Measurements from ENCODE around the gene PTGFRN. TPM values are rescaled to one million over a fixed set of nuclear protein-coding genes. Genes with fewer than 3 reads are reported as not detected.

The PTGFRN gene
- polyA plus RNA-seq, 1 donor (not counting 4 experiments of a cell fraction or from before 2014, with no cell fraction given), result 177 TPM

DNA sequence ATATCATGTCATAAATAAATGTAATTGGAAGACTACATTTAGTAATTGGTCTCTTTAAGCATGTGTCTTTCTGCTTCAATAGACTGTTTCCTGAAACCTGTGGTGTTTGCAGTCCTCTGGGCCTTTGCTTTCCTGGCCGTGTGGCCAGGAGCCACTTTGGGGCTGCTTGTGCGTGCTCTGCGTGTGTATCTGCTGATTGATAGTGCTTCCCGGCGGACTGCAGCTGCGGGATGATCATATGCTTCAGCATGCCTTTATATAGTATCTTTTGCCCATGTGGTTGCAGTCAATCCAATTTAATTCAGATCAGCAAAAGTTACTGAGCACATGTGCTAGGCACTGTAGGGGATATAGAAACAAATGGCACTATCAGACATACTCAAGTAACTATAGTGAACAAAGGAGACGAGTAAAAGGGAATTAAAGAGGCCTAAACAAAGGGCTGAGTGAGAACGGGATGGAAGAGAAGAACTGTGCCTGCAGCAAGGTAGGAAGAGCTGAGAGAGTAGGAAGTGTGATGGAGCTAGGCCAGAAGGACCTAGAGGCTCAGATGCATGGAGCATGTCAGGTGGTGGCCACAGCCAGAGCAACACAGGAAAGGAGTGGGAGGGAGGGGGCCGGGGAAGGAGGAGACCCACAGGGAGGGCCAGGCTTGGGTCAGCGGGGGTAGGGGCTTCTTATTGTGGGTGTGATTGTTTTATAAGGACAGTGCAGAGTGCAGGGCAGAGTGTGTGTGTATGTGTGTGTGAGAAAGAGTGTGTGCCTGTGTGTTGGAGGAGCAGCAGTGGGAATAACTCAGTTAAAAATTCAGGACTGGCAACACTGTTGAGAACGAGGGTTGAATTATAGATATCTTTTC lies 123.2 kb downstream of the PTGFRN start:
- no peaks in the 10 kb centered on the region for H3K9me3 ChIP-seq (ENCODE audit: control insufficient read depth, low read depth, low read length)
- H3K4me1 ChIP-seq (ENCODE audit: control insufficient read depth, extremely low read depth, insufficient read depth, low read length), result no peaks in the 10 kb centered on the region
- dilution Hi-C loops (cut with MboI; ENCODE audit: extremely low pct_ligation_motif_present, low sequenced_read_pairs), result no loop called here
- no peaks in the 10 kb centered on the region for H4K20me1 ChIP-seq (ENCODE audit: control insufficient read depth, extremely low read depth, insufficient read depth, low read length)
- H3K4me2 ChIP-seq (ENCODE audit: control insufficient read depth, extremely low read depth, insufficient read depth, low read depth, low read length), result no peak overlapping the region
- no peak overlapping the region for H2AFZ ChIP-seq (ENCODE audit: control insufficient read depth, low read length)
- no peak for TF ChIP-seq EZH2 (IDR thresholded peaks at IDR 0.05; ENCODE audit: low read length)
- TF ChIP-seq CTCF (optimal IDR thresholded peaks at IDR 0.05 in 1 of 3, IDR thresholded peaks at IDR 0.05 in 1 of 3, conservative IDR thresholded peaks at IDR 0.05 in 1 of 3; ENCODE audit: extremely low read depth in 1 of 3, insufficient read depth in 2 of 3, low read length in 3 of 3), result no peak
- H3K36me3 ChIP-seq (ENCODE audit: control insufficient read depth in 2 of 2, extremely low read depth in 1 of 2, insufficient read depth in 2 of 2, low read length in 2 of 2), result peaks cover 6 to 7% of the 10 kb centered on the region in 2 experiments
- no peak overlapping the region for H3K4me3 ChIP-seq (ENCODE audit: control insufficient read depth in 2 of 3, extremely low read depth in 1 of 3, insufficient read depth in 2 of 3, low read depth in 1 of 3, low read length in 3 of 3)
- no peaks in the 10 kb centered on the region for H3K27me3 ChIP-seq (ENCODE audit: control insufficient read depth, extremely low read depth, insufficient read depth, low read length)
- FAIRE-seq, result no peak
- H3K9ac ChIP-seq (ENCODE audit: control insufficient read depth, extremely low read depth, insufficient read depth, low read length), result no peak overlapping the region
- no peaks in the 10 kb centered on the region for H3K9me1 ChIP-seq (ENCODE audit: control insufficient read depth, extremely low read depth, insufficient read depth, low read length)
- no peak for DNase-seq (ENCODE audit: low read depth, low spot score)
- H3K79me2 ChIP-seq (ENCODE audit: control insufficient read depth, insufficient read depth, low read length), result no peaks in the 10 kb centered on the region
- H3K27ac ChIP-seq (ENCODE audit: control insufficient read depth, insufficient read depth, low read length), result no peak overlapping the region

DNA sequence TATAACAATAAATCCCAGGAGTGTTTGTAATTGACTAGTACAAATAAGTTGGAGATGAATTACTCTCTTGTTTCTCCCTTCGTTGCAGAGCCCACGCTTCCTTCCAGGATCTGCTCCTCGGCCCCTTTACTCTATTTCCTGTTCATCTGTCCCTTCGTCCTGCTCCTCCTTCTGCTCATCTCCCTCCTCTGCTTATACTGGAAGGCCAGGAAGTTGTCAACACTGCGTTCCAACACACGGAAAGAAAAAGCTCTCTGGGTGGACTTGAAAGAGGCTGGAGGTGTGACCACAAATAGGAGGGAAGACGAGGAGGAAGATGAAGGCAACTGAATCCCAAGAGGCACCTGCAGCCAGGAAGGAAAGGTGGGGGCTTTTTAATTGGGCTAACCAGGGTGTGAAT lies 124.1 kb downstream of the PTGFRN start:
- Histone ChIP-seq H3K9ac (ENCODE audit: control insufficient read depth, extremely low read depth, insufficient read depth, low read length) (no peak overlapping the region), H3K4me2 (ENCODE audit: control insufficient read depth, extremely low read depth, insufficient read depth, low read depth, low read length) (no peak overlapping the region), H2AFZ (ENCODE audit: control insufficient read depth, low read length) (no peak overlapping the region), H3K27ac (ENCODE audit: control insufficient read depth, insufficient read depth, low read length) (no peak overlapping the region), H3K79me2 (ENCODE audit: control insufficient read depth, insufficient read depth, low read length) (no peaks in the 10 kb centered on the region), H3K4me1 (ENCODE audit: control insufficient read depth, extremely low read depth, insufficient read depth, low read length) (no peaks in the 10 kb centered on the region), H3K9me1 (ENCODE audit: control insufficient read depth, extremely low read depth, insufficient read depth, low read length) (no peaks in the 10 kb centered on the region), H3K36me3 (ENCODE audit: control insufficient read depth in 2 of 2, extremely low read depth in 1 of 2, insufficient read depth in 2 of 2, low read length in 2 of 2) (peaks cover 6 to 7% of the 10 kb centered on the region in 2 experiments), H3K9me3 (ENCODE audit: control insufficient read depth, low read depth, low read length) (no peaks in the 10 kb centered on the region), H3K27me3 (ENCODE audit: control insufficient read depth, extremely low read depth, insufficient read depth, low read length) (no peaks in the 10 kb centered on the region), H3K4me3 (ENCODE audit: control insufficient read depth in 2 of 3, extremely low read depth in 1 of 3, insufficient read depth in 2 of 3, low read depth in 1 of 3, low read length in 3 of 3) (no peak overlapping the region), H4K20me1 (ENCODE audit: control insufficient read depth, extremely low read depth, insufficient read depth, low read length) (no peaks in the 10 kb centered on the region)
- TF ChIP-seq CTCF (optimal IDR thresholded peaks at IDR 0.05 in 1 of 3, IDR thresholded peaks at IDR 0.05 in 1 of 3, conservative IDR thresholded peaks at IDR 0.05 in 1 of 3; ENCODE audit: extremely low read depth in 1 of 3, insufficient read depth in 2 of 3, low read length in 3 of 3) (no peak), EZH2 (IDR thresholded peaks at IDR 0.05; ENCODE audit: low read length) (no peak)
- no peak for FAIRE-seq
- no peak for DNase-seq (ENCODE audit: low read depth, low spot score)
- dilution Hi-C loops (cut with MboI; ENCODE audit: extremely low pct_ligation_motif_present, low sequenced_read_pairs), result no loop called here

Measured in keratinocyte (primary cell).